H7 (cell line): ENCODE data around the gene SLC41A2. TPM values are rescaled to one million over a fixed set of nuclear protein-coding genes. Genes with fewer than 3 reads are reported as not detected.

ENCODE experiments used
- DNase-seq: peaks from one replicate; pipeline ENCODE4 v3.0.0; 2012
- H3K27me3 ChIP-seq: 2 replicates; pipeline ENCODE4 v1.6.0; 2011; ENCODE audit warnings: mild to moderate bottlenecking, low read length; ENCODE audit not compliant: control insufficient read depth, insufficient read depth
- H3K36me3 ChIP-seq: replicated peaks from 2 replicates; pipeline ENCODE4 v1.5.1; 2011; ENCODE audit warnings: low read length; ENCODE audit not compliant: control insufficient read depth, insufficient read depth
- H3K4me3 ChIP-seq: 2 replicates; pipeline ENCODE4 v1.5.1; 2011; ENCODE audit warnings: low read depth, mild to moderate bottlenecking, control low read depth, low read length, moderate library complexity; ENCODE audit not compliant: insufficient read depth
- total RNA-seq: library from RNA; depleted of rRNA; stranded (reverse); fragments of >200 nt; shearing (Covaris generic); gene quantifications from 2 replicates; pipeline ENCODE4 v1.2.3, GENCODE V29; 2014; rRNA removed

SLC41A2 gene
- total RNA-seq, 1 experiment from 2014 or later: 1.9 TPM

GRCh38 chr12:104929977-104930376, 28.1 kb downstream of the SLC41A2 start:
- H3K27me3 ChIP-seq: no peaks in the 10 kb centered on the region; the same call in 1 of the 2 replicates
- DNase-seq: no peak
- H3K36me3 ChIP-seq: no peaks in the 10 kb centered on the region
- H3K4me3 ChIP-seq: no peak overlapping the region

- H3K4me3 ChIP-seq: no peak overlapping the region
- DNase-seq: no peak
- H3K27me3 ChIP-seq: no peaks in the 10 kb centered on the region; the same call in 1 of the 2 replicates
- H3K36me3 ChIP-seq: no peaks in the 10 kb centered on the region
Measured at GRCh38 chr12:104929368-104929767, 28.7 kb downstream of the SLC41A2 start.

- no peaks in the 10 kb centered on the region; the same call in 1 of the 2 replicates for H3K27me3 ChIP-seq
- H3K36me3 ChIP-seq: no peaks in the 10 kb centered on the region
- no peak overlapping the region for H3K4me3 ChIP-seq
- no peak for DNase-seq
Measured at GRCh38 chr12:104928036-104928745, 29.9 kb downstream of the SLC41A2 start.

GRCh38 chr12:104925501-104925900, 32.6 kb downstream of the SLC41A2 start:
- DNase-seq: no peak
- no peak overlapping the region for H3K4me3 ChIP-seq
- H3K36me3 ChIP-seq: no peaks in the 10 kb centered on the region
- no peaks in the 10 kb centered on the region; the same call in 1 of the 2 replicates for H3K27me3 ChIP-seq

- H3K36me3 ChIP-seq: no peaks in the 10 kb centered on the region
- DNase-seq: no peak
- H3K4me3 ChIP-seq: no peak overlapping the region
- no peaks in the 10 kb centered on the region for H3K27me3 ChIP-seq
Measured at GRCh38 chr12:104921340-104921739, 36.8 kb downstream of the SLC41A2 start.

- Histone ChIP-seq H3K27me3 (no peaks in the 10 kb centered on the region), H3K36me3 (no peaks in the 10 kb centered on the region), H3K4me3 (no peak overlapping the region)
- no peak for DNase-seq
Measured at GRCh38 chr12:104911942-104912341, 46.1 kb downstream of the SLC41A2 start.

GRCh38 chr12:104910196-104910840, 47.8 kb downstream of the SLC41A2 start:
- H3K27me3 ChIP-seq: no peaks in the 10 kb centered on the region
- no peak overlapping the region for H3K4me3 ChIP-seq
- DNase-seq: no peak
- no peaks in the 10 kb centered on the region for H3K36me3 ChIP-seq

GRCh38 chr12:104909761-104910160, 48.3 kb downstream of the SLC41A2 start:
- H3K27me3 ChIP-seq: no peaks in the 10 kb centered on the region
- no peak overlapping the region for H3K4me3 ChIP-seq
- no peaks in the 10 kb centered on the region for H3K36me3 ChIP-seq
- DNase-seq: no peak

Other genes with a start within 250 kb of the SLC41A2 start
- gene NOPCHAP1, start 28.0 kb upstream of the SLC41A2 start, total RNA-seq: 17.5 and 19.3 TPM in 2 replicates
- 1.1 and 1.2 TPM in 2 replicates for gene ALDH1L2, start 126.2 kb upstream of the SLC41A2 start, total RNA-seq
- gene WASHC4, start 149.4 kb upstream of the SLC41A2 start, total RNA-seq: 34.7 and 54.6 TPM in 2 replicates